Measurements from ENCODE around the gene ADD2.

GRCh38 chr2:70688427-70688826 is 79.6 kb downstream of the ADD2 start:
- TF ChIP-seq CTCF (IDR thresholded peaks at IDR 0.05; ENCODE audit: low read depth, low read length, poor library complexity, severe bottlenecking): no peak
- no peak for TF ChIP-seq EZH2phosphoT487 (IDR thresholded peaks at IDR 0.05; ENCODE audit: borderline replicate concordance, low read length)

Measured in DOHH2 (cell line).